Measurements from ENCODE around the gene NIPSNAP2. TPM values are rescaled to one million over a fixed set of nuclear protein-coding genes. Genes with fewer than 3 reads are reported as not detected.

The NIPSNAP2 gene
- total and polyA plus RNA-seq, 2 of the 13 experiments (the other 11 are each of a cell fraction or from before 2014, with no cell fraction given): 40.3 to 61.5 TPM

DNA sequence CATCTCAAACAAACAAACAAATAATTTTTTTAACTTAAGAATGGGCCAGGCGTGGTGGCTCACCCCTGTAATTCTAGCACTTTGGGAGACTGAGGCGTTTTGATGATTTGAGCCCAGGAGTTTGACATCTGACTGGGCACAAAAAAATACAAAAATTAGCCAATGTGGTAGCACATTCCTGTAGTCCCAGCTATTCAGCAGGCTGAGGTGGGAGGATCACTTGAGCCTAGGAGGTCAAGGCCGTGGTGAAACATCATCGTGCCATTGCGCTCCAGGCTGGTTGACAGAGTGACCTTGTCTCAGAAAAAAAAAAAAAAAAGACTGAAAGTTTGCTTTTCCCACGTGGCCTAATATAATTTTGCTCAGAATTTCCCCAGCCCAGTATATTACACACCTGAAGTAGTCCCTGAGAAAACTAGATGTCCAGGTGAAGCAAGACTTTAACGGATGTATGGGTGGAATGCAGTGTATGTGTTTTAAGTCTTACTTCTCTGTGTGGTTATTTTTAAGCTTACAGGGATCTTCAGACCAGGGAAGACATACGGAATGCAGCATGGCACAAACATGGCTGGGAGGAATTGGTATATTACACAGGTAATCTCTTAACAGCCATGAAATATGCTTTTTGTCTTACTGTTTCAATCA, 32.6 kb downstream of the NIPSNAP2 start (continued):
- TF ChIP-seq, protein P1, sequence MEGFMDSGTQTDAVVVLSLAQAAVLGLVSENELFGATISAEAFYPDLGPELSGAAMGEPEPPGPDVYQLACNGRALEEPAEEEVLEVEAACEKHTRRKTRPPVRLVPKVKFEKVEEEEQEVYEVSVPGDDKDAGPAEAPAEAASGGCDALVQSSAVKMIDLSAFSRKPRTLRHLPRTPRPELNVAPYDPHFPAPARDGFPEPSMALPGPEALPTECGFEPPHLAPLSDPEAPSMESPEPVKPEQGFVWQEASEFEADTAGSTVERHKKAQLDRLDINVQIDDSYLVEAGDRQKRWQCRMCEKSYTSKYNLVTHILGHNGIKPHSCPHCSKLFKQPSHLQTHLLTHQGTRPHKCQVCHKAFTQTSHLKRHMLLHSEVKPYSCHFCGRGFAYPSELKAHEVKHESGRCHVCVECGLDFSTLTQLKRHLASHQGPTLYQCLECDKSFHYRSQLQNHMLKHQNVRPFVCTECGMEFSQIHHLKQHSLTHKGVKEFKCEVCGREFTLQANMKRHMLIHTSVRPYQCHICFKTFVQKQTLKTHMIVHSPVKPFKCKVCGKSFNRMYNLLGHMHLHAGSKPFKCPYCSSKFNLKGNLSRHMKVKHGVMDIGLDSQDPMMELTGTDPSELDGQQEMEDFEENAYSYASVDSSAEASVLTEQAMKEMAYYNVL (CRISPR knock-in tag; IDR thresholded peaks at IDR 0.05; ENCODE audit: borderline replicate concordance): peak; percentile 58; the same call in 1 of the 2 replicates
- TF ChIP-seq, protein P2, sequence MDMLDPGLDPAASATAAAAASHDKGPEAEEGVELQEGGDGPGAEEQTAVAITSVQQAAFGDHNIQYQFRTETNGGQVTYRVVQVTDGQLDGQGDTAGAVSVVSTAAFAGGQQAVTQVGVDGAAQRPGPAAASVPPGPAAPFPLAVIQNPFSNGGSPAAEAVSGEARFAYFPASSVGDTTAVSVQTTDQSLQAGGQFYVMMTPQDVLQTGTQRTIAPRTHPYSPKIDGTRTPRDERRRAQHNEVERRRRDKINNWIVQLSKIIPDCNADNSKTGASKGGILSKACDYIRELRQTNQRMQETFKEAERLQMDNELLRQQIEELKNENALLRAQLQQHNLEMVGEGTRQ (IDR thresholded peaks at IDR 0.05; ENCODE audit: low read depth, low read length): 0 out of 2 replicates have a peak, but pooled peaks have one; percentile 52
- TF ChIP-seq, protein P2 (CRISPR knock-in tag; IDR thresholded peaks at IDR 0.05; ENCODE audit: borderline replicate concordance): peak; percentile 81; the same call in 1 of the 2 replicates
- TF ChIP-seq ZSCAN30 (CRISPR knock-in tag; IDR thresholded peaks at IDR 0.05) (no peak), MIER3 (CRISPR knock-in tag; IDR thresholded peaks at IDR 0.05; ENCODE audit: borderline replicate concordance) (peak; percentile 60; the same call in 1 of the 2 replicates), REPIN1 (CRISPR knock-in tag; IDR thresholded peaks at IDR 0.05; ENCODE audit: borderline replicate concordance, low read depth) (no peak), ZNF44 (CRISPR knock-in tag; IDR thresholded peaks at IDR 0.05) (no peak), CREM (IDR thresholded peaks at IDR 0.05) (peak; percentile 46; the same call in 1 of the 2 replicates), CREM (CRISPR knock-in tag; IDR thresholded peaks at IDR 0.05) (no peak), U2AF1 (optimal IDR thresholded peaks at IDR 0.05; ENCODE audit: low read depth, low read length) (no peak), XRCC5 (optimal IDR thresholded peaks at IDR 0.05; ENCODE audit: low read length) (no peak), ZNF234 (CRISPR knock-in tag; conservative IDR thresholded peaks at IDR 0.05) (no peak), PHF21A (CRISPR knock-in tag; IDR thresholded peaks at IDR 0.05) (peak; percentile 91)
- TF ChIP-seq, protein P3, sequence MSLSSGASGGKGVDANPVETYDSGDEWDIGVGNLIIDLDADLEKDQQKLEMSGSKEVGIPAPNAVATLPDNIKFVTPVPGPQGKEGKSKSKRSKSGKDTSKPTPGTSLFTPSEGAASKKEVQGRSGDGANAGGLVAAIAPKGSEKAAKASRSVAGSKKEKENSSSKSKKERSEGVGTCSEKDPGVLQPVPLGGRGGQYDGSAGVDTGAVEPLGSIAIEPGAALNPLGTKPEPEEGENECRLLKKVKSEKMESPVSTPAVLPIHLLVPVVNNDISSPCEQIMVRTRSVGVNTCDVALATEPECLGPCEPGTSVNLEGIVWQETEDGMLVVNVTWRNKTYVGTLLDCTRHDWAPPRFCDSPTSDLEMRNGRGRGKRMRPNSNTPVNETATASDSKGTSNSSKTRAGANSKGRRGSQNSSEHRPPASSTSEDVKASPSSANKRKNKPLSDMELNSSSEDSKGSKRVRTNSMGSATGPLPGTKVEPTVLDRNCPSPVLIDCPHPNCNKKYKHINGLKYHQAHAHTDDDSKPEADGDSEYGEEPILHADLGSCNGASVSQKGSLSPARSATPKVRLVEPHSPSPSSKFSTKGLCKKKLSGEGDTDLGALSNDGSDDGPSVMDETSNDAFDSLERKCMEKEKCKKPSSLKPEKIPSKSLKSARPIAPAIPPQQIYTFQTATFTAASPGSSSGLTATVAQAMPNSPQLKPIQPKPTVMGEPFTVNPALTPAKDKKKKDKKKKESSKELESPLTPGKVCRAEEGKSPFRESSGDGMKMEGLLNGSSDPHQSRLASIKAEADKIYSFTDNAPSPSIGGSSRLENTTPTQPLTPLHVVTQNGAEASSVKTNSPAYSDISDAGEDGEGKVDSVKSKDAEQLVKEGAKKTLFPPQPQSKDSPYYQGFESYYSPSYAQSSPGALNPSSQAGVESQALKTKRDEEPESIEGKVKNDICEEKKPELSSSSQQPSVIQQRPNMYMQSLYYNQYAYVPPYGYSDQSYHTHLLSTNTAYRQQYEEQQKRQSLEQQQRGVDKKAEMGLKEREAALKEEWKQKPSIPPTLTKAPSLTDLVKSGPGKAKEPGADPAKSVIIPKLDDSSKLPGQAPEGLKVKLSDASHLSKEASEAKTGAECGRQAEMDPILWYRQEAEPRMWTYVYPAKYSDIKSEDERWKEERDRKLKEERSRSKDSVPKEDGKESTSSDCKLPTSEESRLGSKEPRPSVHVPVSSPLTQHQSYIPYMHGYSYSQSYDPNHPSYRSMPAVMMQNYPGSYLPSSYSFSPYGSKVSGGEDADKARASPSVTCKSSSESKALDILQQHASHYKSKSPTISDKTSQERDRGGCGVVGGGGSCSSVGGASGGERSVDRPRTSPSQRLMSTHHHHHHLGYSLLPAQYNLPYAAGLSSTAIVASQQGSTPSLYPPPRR (CRISPR knock-in tag; IDR thresholded peaks at IDR 0.05; ENCODE audit: borderline replicate concordance): peak; percentile 68; the same call in 1 of the 2 replicates
- TF ChIP-seq, protein P4, sequence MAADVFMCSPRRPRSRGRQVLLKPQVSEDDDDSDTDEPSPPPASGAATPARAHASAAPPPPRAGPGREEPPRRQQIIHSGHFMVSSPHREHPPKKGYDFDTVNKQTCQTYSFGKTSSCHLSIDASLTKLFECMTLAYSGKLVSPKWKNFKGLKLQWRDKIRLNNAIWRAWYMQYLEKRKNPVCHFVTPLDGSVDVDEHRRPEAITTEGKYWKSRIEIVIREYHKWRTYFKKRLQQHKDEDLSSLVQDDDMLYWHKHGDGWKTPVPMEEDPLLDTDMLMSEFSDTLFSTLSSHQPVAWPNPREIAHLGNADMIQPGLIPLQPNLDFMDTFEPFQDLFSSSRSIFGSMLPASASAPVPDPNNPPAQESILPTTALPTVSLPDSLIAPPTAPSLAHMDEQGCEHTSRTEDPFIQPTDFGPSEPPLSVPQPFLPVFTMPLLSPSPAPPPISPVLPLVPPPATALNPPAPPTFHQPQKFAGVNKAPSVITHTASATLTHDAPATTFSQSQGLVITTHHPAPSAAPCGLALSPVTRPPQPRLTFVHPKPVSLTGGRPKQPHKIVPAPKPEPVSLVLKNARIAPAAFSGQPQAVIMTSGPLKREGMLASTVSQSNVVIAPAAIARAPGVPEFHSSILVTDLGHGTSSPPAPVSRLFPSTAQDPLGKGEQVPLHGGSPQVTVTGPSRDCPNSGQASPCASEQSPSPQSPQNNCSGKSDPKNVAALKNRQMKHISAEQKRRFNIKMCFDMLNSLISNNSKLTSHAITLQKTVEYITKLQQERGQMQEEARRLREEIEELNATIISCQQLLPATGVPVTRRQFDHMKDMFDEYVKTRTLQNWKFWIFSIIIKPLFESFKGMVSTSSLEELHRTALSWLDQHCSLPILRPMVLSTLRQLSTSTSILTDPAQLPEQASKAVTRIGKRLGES (CRISPR knock-in tag; IDR thresholded peaks at IDR 0.05; ENCODE audit: borderline replicate concordance): no peak
